Measurements from ENCODE around the gene MLIP.

DNA sequence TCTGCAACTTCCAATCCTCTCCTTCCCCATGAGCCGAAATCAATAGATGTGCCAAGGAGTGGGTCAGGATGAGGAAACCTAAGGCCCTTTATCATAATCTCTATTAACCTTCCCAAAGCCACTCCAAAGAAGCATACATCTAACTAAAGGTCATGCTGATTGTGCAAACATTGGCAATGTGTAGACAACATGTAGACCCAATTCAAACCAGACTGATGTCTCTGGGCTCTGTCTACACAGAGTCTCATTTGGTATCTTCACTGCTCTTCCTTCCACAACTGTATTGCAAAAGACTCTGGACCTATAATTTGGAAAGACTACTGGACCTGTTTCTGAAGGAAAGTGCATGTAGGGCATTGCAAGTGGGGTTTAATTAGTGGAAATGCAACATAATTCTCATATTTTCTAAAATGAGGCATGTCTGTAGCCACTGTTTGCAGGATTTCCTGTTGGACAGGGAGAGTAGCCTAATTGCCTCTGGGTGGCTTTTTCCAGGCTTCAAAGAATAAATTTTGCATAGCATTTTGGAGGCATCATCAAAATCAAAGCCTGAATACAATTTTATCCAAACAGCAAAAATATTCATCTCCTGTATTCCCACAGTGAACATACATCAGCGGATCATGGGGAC lies 35.0 kb upstream of the MLIP start:
- no peak for TF ChIP-seq FOXM1 (IDR thresholded peaks at IDR 0.05; ENCODE audit: borderline replicate concordance)
- no peak for TF ChIP-seq SUZ12 (IDR thresholded peaks at IDR 0.05)
- TF ChIP-seq ELF4 (IDR thresholded peaks at IDR 0.05), result no peak
- no peak for TF ChIP-seq FOXK2 (IDR thresholded peaks at IDR 0.05)
- no peak for TF ChIP-seq FOXA1 (IDR thresholded peaks at IDR 0.05)
- TF ChIP-seq BHLHE40 (IDR thresholded peaks at IDR 0.05; ENCODE audit: borderline replicate concordance), result no peak
- no peak for TF ChIP-seq TARDBP (IDR thresholded peaks at IDR 0.05)
- TF ChIP-seq HDGF (IDR thresholded peaks at IDR 0.05; ENCODE audit: borderline replicate concordance), result no peak
- no peak for TF ChIP-seq ARNT (IDR thresholded peaks at IDR 0.05)
- TF ChIP-seq SP1 (IDR thresholded peaks at IDR 0.05), result no peak
- TF ChIP-seq ZNF384 (IDR thresholded peaks at IDR 0.05), result no peak
- TF ChIP-seq, protein P1, sequence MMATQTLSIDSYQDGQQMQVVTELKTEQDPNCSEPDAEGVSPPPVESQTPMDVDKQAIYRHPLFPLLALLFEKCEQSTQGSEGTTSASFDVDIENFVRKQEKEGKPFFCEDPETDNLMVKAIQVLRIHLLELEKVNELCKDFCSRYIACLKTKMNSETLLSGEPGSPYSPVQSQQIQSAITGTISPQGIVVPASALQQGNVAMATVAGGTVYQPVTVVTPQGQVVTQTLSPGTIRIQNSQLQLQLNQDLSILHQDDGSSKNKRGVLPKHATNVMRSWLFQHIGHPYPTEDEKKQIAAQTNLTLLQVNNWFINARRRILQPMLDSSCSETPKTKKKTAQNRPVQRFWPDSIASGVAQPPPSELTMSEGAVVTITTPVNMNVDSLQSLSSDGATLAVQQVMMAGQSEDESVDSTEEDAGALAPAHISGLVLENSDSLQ (IDR thresholded peaks at IDR 0.05), result no peak
